ENCODE data around the gene DNM3. TPM values are rescaled to one million over a fixed set of nuclear protein-coding genes. Genes with fewer than 3 reads are reported as not detected.

The DNM3 gene
- total RNA-seq, 2 experiments from 2014 or later: 1.7 to 2.2 TPM

DNA sequence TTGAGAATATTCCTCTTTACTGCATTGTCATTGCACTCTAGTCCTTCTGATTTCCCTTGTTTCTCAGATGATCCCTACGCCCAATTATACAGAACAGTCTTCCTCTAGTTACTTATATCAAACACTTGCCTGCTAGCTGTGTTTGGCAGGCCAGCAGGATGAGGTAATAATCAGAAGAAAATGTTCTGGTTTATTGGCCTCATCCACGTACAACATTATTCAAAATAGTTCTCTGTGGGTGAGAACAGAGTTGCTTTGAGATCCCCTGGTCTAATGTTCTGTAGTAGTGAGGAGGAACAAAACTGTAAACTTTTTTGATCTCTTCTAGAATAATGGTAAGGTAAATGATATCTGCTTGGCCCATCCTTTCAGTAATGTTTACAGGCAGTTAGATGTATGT, 556.9 kb downstream of the DNM3 start:
- H3K27me3 Mint-ChIP-seq: peaks cover 4% of the 10 kb centered on the region
- H3K4me3 Mint-ChIP-seq: no peak overlapping the region
- peaks cover 60% of the 10 kb centered on the region for H3K4me1 Mint-ChIP-seq
- ATAC-seq (no peak), DNase-seq (no peak)
- H3K27ac Mint-ChIP-seq: no peak overlapping the region
- no peaks in the 10 kb centered on the region for H3K9me3 Mint-ChIP-seq (ENCODE audit: low read depth)
- CTCF ChIA-PET: interaction anchor here (1.2 to 2.2 kb wide), 5 partner anchors 14 to 396 kb away, joined by 3 to 13 read pairs (median 4); no protein-coding TSS in a partner anchor
- H3K36me3 Mint-ChIP-seq: peaks cover 4% of the 10 kb centered on the region

DNA sequence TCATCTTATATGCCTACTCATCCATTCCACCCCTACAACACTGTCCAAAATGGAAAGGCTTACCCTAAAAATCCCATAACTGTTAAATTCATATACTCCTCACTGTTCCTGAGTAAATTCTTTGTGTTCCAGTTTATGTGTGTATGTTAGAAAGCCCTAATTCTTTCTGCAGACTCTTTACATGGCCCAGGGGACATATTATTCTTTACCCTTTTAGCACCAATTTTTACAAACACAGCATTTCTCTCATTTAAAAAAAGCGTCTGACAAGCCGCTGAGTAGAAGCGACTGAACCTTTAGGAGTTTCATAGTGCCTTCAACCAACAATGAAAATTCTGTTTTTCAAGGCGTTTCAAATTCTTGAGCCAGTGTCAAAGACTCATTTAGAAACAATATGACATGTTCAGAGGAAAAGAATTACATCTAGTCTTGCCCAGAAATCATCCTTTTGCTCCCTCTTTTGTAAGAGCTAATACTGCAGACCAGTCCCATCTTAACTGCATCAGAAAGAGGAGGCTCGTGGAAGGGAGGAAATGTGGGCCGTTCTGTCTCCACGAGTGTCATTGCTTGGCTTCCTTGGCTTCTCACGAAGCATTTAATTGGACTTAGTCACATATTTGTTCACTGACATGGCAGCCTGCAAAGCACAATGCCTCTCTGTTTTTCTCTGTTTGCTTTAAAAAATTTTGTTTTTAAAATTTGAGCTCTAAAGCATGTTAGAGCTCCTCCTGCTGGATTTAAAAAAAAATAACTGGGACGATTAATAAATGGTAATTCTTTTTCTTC, 557.9 kb downstream of the DNM3 start:
- CTCF ChIA-PET: interaction anchor here (0.6 to 2.5 kb wide), 21 partner anchors 13 to 597 kb away, joined by 3 to 17 read pairs (median 3); partner anchors contain the start of gene PIGC
- Mint-ChIP-seq H3K36me3 (no peaks in the 10 kb centered on the region), H3K27ac (peak overlapping the region; percentile 58), H3K4me1 (peaks cover 57% of the 10 kb centered on the region), H3K4me3 (no peak overlapping the region), H3K9me3 (ENCODE audit: low read depth) (no peaks in the 10 kb centered on the region), H3K27me3 (peaks cover 2% of the 10 kb centered on the region)
- DNase-seq: no peak
- ATAC-seq: peak; percentile 38

- CTCF ChIA-PET: interaction anchor here (0.6 to 2.5 kb wide), 24 partner anchors 12 to 598 kb away, joined by 3 to 17 read pairs (median 3); partner anchors contain the start of gene PIGC
- Mint-ChIP-seq H3K27me3 (peaks cover 2% of the 10 kb centered on the region), H3K9me3 (ENCODE audit: low read depth) (no peaks in the 10 kb centered on the region), H3K36me3 (no peaks in the 10 kb centered on the region), H3K27ac (no peak overlapping the region), H3K4me1 (peaks cover 49% of the 10 kb centered on the region), H3K4me3 (no peak overlapping the region)
- DNase-seq: no peak
- ATAC-seq: no peak
Measured at GRCh38 chr1:172399756-172400721, 558.7 kb downstream of the DNM3 start.

GRCh38 chr1:172400722-172401105, 559.4 kb downstream of the DNM3 start:
- CTCF ChIA-PET: interaction anchor here (1.0 to 2.5 kb wide), 5 partner anchors 20 to 241 kb away, joined by 3 to 17 read pairs (median 4); partner anchors contain the start of gene PIGC
- DNase-seq (no peak), ATAC-seq (no peak)
- H3K9me3 Mint-ChIP-seq (ENCODE audit: low read depth): no peaks in the 10 kb centered on the region
- H3K36me3 Mint-ChIP-seq: no peaks in the 10 kb centered on the region
- no peak overlapping the region for H3K4me3 Mint-ChIP-seq
- H3K4me1 Mint-ChIP-seq: peaks cover 46% of the 10 kb centered on the region
- H3K27me3 Mint-ChIP-seq: peaks cover 2% of the 10 kb centered on the region
- no peak overlapping the region for H3K27ac Mint-ChIP-seq

- CTCF ChIA-PET: interaction anchor here (0.9 to 1.7 kb wide), 5 partner anchors 14 to 311 kb away, joined by 3 to 4 read pairs (median 4); no protein-coding TSS in a partner anchor
- no peaks in the 10 kb centered on the region for H3K9me3 Mint-ChIP-seq (ENCODE audit: low read depth)
- H3K36me3 Mint-ChIP-seq: no peaks in the 10 kb centered on the region
- H3K27ac Mint-ChIP-seq: no peak overlapping the region
- ATAC-seq: no peak
- DNase-seq: no peak
- H3K27me3 Mint-ChIP-seq: peaks cover 2% of the 10 kb centered on the region
- H3K4me1 Mint-ChIP-seq: peaks cover 43% of the 10 kb centered on the region
- no peak overlapping the region for H3K4me3 Mint-ChIP-seq
Measured at GRCh38 chr1:172401477-172401876, 560.2 kb downstream of the DNM3 start.

DNA sequence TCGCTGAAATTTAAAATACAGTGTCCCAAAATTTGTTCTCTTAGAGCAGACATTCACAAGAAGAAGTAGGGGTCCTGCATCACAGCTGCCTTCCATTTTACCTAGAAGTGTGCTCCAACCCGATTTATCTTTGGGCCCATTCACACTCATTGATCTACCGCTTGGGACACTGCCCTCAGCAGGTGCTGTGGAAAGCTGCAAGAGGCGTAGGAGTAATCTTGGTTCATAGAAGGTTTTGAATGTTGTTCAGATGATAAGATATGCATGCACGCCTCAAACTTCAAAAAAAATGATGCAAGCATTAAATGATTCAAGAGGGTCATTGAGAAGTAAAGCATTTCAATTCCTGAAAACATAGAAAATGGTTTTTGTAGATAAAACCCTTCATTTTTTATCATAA, 560.6 kb downstream of the DNM3 start:
- ATAC-seq (no peak), DNase-seq (no peak)
- Mint-ChIP-seq H3K9me3 (ENCODE audit: low read depth) (no peaks in the 10 kb centered on the region), H3K4me3 (no peak overlapping the region), H3K36me3 (no peaks in the 10 kb centered on the region), H3K4me1 (peaks cover 42% of the 10 kb centered on the region), H3K27me3 (peaks cover 2% of the 10 kb centered on the region), H3K27ac (no peak overlapping the region)
- CTCF ChIA-PET: interaction anchor here (0.9 to 1.7 kb wide), 5 partner anchors 15 to 311 kb away, joined by 3 to 4 read pairs (median 3); no protein-coding TSS in a partner anchor

DNA sequence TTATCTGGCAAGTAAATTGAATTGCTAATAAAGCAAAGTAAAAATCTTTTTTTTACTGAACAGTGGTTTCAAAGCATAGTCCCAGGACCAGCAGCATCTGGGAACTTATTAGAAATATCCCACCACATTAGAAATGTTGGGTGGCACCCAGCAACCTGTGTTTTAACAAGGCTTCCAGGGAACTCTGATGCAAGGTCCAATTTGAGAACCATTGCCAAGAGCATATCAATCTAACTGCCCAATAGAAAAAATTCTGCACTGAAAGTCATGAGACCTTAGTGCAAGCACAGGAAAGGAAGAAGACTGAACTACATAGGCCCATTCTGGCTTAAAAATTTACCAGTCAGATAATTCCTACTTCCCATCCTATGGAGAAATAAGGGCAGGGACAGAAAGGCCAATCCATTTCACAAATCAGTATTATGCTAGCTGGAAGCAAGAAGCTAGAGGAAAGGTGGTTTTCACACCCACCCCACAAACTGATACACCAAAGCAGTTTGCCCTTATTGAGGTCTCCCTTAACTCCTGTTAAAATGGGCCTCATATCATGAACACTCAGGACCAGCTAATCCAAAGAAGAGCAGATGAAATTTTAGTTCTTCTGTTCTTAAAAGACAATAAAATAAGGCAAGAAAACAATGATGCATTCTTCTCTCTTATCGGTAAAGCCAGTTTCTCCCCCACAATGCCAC, 561.7 kb downstream of the DNM3 start:
- ATAC-seq: no peak
- CTCF ChIA-PET: interaction anchor here (0.9 to 2.1 kb wide), 7 partner anchors 10 to 312 kb away, joined by 3 to 6 read pairs (median 4); partner anchors contain the start of gene PIGC
- Mint-ChIP-seq H3K4me3 (no peak overlapping the region), H3K4me1 (peaks cover 36% of the 10 kb centered on the region), H3K27me3 (peaks cover 2% of the 10 kb centered on the region), H3K9me3 (ENCODE audit: low read depth) (no peaks in the 10 kb centered on the region), H3K36me3 (no peaks in the 10 kb centered on the region), H3K27ac (no peak overlapping the region)
- no peak for DNase-seq

DNA sequence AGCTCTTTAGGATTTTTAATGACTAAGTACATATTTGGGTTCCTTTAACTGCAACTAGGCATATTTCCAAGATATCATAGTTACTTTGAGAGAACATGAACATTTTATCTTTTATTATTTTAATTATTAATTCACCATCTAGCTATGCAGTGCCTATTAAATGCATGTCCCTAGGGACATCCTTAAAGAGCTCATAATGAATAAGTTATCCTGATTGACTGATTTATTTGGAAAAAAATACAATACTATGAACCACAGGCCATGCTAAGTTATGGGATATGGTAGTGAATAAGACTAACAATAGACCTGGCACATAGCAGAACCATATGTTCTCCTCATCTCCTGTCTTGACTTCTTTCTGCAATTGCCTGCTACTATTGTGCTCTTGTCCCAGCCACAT, 562.8 kb downstream of the DNM3 start:
- no peak overlapping the region for H3K4me3 Mint-ChIP-seq
- H3K9me3 Mint-ChIP-seq (ENCODE audit: low read depth): no peaks in the 10 kb centered on the region
- DNase-seq (no peak), ATAC-seq (no peak)
- H3K4me1 Mint-ChIP-seq: peaks cover 25% of the 10 kb centered on the region
- no peaks in the 10 kb centered on the region for H3K36me3 Mint-ChIP-seq
- no peak overlapping the region for H3K27ac Mint-ChIP-seq
- CTCF ChIA-PET: interaction anchor here (0.8 to 2.1 kb wide), 6 partner anchors 9 to 314 kb away, joined by 3 to 6 read pairs (median 3); partner anchors contain the start of gene PIGC
- peaks cover 2% of the 10 kb centered on the region for H3K27me3 Mint-ChIP-seq

DNA sequence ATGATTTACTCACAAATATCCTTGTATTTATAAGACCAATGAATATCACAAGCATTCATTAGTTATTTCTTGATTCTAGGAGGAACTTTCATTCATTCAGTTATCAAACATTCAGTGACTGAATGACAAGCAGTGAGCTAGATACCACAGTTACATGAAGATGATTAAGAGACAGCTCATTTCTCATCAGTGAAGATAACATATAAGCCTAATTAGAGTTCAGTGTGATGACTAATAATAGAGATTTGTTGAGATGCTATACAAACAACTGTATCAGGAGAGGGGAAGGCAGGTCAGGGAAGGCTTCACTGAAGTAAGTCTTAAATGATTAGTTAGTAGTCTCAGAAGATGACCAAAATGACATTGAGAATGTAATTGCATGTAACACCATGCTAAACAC, 564.6 kb downstream of the DNM3 start:
- Mint-ChIP-seq H3K27ac (no peak overlapping the region), H3K27me3 (no peaks in the 10 kb centered on the region), H3K36me3 (no peaks in the 10 kb centered on the region), H3K9me3 (ENCODE audit: low read depth) (peaks cover 1% of the 10 kb centered on the region), H3K4me1 (peaks cover 9% of the 10 kb centered on the region), H3K4me3 (no peak overlapping the region)
- no peak for ATAC-seq
- CTCF ChIA-PET: interaction anchor here (0.9 kb wide), 1 partner anchor 316 kb away, joined by 4 read pairs; no protein-coding TSS in a partner anchor
- no peak for DNase-seq

DNA sequence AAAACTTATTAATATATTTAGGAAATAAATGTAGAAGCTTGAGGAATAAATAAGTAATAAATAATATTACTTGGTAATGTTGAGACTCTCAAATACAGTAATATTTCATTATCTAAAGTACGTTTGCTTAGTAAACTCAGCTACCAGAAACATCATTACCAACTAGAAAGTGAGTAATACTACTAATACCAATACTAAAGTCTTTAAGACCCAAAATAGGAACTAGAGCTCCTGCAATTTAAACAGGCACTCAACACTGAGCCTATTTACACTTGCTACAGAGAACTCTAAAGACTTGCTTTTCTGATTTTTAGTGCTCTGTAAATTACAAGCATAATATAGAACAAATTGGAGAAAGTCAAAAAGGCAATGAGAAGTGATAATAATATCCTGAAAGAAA, 565.7 kb downstream of the DNM3 start:
- H3K27ac Mint-ChIP-seq: no peak overlapping the region
- no peak overlapping the region for H3K4me3 Mint-ChIP-seq
- no peak for DNase-seq
- CTCF ChIA-PET: no interaction called here
- no peaks in the 10 kb centered on the region for H3K27me3 Mint-ChIP-seq
- no peak for ATAC-seq
- H3K36me3 Mint-ChIP-seq: peaks cover 1% of the 10 kb centered on the region
- peaks cover 1% of the 10 kb centered on the region for H3K9me3 Mint-ChIP-seq (ENCODE audit: low read depth)
- H3K4me1 Mint-ChIP-seq: peaks cover 12% of the 10 kb centered on the region

DNA sequence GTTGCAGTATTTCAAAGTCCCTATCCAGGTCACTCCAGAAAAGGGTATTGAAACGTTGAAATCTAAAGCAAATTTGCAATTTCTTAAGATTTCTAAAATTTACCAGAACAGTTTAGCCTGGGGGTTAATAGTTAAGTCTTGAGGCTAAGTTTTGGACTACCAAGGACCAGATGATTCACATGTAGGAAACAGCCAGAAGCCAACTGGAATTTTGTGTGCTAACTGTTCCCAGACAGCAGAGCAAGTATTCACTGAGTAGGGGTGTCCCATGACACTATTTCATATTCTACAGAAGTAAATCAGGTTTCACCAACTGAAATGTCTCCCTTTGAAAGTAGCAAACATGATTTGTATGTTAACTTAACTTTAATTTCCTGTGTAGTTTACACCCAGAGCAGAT, 567.7 kb downstream of the DNM3 start:
- Mint-ChIP-seq H3K9me3 (ENCODE audit: low read depth) (peaks cover 1% of the 10 kb centered on the region), H3K27me3 (no peaks in the 10 kb centered on the region), H3K4me1 (peaks cover 3% of the 10 kb centered on the region), H3K4me3 (no peak overlapping the region), H3K27ac (no peak overlapping the region), H3K36me3 (peaks cover 4% of the 10 kb centered on the region)
- no peak for ATAC-seq
- no peak for DNase-seq
- CTCF ChIA-PET: no interaction called here

DNA sequence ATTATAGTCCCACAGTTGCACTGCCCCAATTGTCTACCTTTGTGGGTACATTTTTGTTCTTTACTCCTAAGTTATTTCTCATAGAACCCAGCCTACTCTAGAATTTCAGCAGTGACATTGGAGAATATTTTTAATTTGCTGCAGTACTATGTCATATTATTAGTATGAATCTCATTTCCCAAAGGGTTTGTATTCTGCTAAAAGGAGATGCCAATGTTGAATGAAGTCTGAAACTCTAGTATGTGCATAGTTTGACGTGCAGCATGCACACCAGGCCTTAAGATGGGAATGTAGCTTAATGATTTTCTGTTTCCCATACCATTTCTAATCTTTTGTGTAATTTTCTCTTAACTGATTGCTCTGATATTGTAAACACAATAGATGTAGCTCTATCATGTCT, 568.7 kb downstream of the DNM3 start:
- Mint-ChIP-seq H3K36me3 (peaks cover 4% of the 10 kb centered on the region), H3K27me3 (no peaks in the 10 kb centered on the region), H3K9me3 (ENCODE audit: low read depth) (peaks cover 1% of the 10 kb centered on the region), H3K4me3 (no peak overlapping the region), H3K27ac (no peak overlapping the region), H3K4me1 (peaks cover 3% of the 10 kb centered on the region)
- no peak for DNase-seq
- CTCF ChIA-PET: interaction anchor here (0.6 kb wide), 1 partner anchor 15 kb away, joined by 3 read pairs; no protein-coding TSS in a partner anchor
- no peak for ATAC-seq

Data from activated CD8-positive, alpha-beta memory T cell treated with anti-CD3 and anti-CD28 coated beads, Interleukin-2, amount 10 ng/mL, durations not matched to agents 7 days and 5 days (primary cell).